ENCODE data around the gene FBXL5. TPM values are rescaled to one million over a fixed set of nuclear protein-coding genes. Genes with fewer than 3 reads are reported as not detected.

FBXL5 gene, protein sequence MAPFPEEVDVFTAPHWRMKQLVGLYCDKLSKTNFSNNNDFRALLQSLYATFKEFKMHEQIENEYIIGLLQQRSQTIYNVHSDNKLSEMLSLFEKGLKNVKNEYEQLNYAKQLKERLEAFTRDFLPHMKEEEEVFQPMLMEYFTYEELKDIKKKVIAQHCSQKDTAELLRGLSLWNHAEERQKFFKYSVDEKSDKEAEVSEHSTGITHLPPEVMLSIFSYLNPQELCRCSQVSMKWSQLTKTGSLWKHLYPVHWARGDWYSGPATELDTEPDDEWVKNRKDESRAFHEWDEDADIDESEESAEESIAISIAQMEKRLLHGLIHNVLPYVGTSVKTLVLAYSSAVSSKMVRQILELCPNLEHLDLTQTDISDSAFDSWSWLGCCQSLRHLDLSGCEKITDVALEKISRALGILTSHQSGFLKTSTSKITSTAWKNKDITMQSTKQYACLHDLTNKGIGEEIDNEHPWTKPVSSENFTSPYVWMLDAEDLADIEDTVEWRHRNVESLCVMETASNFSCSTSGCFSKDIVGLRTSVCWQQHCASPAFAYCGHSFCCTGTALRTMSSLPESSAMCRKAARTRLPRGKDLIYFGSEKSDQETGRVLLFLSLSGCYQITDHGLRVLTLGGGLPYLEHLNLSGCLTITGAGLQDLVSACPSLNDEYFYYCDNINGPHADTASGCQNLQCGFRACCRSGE
- 124 TPM for total RNA-seq
- long read RNA-seq, transcript FBXL5-201 (11 exons, 3,385 nt), result major isoform, 271 of 356 reads
- long read RNA-seq, transcript FBXL5-202 (11 exons, 2,837 nt), result minor isoform, 27 of 356 reads
- long read RNA-seq, partial matches to known transcripts, result 14 of 356 reads
- long read RNA-seq, other reads (novel, unspliced or antisense), result 42 of 356 reads

DNA sequence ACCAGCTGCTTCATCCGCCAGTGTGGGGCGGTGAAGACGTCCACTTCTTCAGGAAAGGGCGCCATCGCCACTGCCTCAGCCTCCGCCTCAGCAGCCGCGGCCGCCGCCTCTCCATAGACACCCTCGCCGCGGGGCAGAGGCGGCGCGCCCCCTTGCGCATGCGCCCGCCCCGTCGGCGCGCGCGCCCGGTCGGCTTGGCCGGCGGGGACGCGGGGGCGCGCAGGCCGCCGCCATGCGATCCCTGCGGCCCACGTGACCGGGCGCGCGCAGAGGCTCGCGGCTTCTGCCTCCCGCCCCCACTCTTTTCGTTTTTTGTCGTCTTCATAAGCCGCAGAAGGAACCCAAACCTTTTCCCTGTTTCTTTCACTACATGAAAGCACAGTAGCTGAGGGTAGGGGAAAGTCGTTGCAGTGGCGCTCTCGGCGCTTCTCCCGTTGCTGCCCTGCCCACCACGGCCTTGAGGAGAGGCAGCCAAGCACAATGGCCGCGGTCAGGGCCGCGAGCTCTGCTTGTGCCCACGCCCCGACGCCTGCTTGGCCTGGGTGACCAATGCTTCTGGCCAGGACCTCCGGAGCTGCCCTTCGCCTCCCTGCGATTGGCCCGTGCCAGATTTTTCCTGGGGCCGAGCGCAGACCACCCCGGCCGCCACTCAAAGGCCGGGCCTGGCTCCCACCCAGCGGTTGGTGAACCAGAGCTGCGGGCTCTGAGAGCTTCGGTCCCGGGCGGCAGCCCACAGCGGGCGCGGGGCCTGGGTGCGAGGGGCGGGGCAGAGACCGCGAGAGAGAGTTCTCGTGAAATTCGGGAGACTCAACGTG is at the start of gene FBXL5:
FBXL5 (minus strand) TSS at position 135 of the 815 bp plus-strand sequence; CDS start at position 65, 70 bp downstream.
- DNase-seq (ENCODE audit: low spot score), result peak; percentile 93

DNA sequence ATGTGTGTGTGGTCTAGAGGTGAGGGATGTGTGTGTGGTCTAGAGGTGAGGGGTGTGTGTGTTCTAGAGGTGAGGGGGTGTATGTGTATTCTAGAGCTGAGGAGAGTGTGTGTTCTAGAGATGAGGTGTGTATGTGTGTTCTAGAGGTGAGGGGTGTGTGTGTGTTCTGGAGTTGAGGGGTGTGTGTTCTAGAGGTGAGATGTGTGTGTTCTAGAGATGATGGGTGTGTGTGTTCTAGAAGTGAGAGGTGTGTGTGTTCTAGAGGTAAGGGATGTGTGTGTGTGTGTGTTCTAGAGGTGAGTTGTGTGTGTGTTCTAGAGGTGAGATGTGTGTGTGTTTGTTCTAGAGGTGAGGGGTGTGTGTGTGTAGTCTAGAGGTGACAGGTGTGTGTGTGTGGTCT is 49.0 kb upstream of the FBXL5 start:
- no peak for DNase-seq (ENCODE audit: low spot score)

DNA sequence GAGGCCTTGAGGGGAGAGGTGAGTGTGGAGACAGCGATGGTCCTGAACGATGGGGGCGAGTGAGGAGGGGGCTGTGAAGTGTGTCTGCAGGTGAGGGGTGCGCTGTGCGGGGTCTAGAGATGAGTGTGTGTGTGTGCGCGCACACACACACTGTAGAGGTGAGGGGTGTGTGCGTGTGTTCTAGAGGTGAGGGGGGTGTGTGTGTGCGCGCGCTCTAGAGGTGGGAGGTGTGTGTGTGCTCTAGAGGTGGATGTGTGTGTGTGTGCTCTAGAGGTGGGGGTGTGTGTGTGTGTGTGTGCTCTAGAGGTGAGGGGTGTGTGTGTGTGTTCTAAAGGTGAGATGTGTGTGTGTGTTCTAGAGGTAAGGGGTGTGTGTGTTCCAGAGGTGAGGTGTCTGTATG is 48.3 kb upstream of the FBXL5 start:
- no peak for DNase-seq (ENCODE audit: low spot score)

DNA sequence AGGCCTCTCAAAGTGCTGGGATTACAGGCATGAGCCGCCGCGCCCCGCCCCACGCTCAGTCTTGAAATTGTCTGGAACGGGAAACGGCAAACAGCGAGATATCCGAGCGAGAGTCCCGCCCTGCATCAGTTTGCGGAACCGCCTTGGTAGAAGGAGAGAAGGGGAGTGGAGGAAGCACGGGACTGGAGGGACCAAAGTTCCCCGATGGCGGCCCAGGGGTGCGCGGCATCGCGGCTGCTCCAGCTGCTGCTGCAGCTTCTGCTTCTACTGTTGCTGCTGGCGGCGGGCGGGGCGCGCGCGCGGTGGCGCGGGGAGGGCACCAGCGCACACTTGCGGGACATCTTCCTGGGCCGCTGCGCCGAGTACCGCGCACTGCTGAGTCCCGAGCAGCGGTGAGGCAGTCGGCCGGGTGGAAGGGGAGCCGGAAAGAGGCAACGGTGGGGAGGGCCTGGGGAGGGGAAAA is 47.8 kb upstream of the FBXL5 start, which contains the start of gene BST1:
BST1 (plus strand) TSS at position 125 of the 463 bp plus-strand sequence; CDS start at position 205, 80 bp downstream.
- peak; percentile 94 for DNase-seq (ENCODE audit: low spot score)

DNA sequence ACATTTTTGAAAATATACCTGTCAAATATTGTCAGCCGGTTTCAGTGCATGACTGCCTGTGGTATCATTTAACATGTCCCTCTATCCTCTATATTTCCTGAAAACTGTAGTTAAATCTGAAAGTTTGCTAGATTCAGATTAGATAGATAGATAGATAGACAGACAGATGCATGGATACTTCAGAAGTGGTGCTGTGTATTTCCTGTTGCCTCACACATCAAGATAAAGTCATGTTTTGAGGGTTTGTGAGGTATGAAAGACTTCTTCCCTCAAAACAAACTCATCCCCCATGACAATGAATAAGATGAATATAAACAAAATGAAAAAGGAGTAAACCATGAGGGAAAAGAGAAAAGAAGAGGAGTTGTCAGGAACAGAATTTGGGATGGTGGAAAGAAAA is 41.7 kb upstream of the FBXL5 start:
- DNase-seq (ENCODE audit: low spot score), result no peak

DNA sequence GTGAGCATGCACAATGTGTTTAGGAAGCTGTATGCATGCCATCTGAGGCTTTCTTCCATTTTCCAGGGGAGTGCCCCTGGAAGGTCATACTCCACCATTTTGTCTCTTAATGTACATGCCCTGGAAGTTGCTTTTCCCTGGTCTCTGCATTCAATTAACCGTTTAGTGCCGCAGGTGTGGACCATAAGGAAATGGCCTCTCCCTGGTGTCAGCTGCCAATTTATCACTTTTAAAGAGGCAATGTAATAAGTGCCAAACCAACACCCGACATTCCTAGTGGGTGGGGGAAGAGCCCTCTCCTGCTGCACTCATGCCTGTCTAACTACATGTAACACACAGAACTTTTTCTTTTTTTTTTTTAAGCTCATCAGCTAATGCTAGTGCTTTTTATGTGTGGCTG is 40.6 kb upstream of the FBXL5 start:
- DNase-seq (ENCODE audit: low spot score), result no peak

DNA sequence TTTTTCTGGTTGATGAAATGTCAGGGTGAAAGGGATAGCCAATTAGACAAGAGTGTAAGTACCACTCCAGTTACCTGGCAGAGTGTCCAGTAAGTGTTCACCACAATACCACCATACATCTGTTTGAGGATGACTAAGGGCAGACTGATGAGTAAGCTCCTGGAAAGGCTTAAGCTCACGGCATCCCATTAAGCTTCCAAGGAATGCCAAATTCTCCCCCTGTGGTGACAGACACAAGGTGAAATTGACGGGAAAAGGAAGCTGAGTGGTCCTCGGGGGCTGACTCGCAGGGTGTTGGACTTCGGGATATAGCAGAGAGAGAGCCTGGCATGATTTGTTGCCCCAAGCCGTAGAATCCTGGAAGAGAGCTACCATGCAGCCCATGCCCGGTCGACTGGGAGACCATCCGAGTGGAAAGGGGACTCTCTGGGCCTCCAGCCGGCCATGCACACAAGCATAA is 40.1 kb upstream of the FBXL5 start:
- no peak for DNase-seq (ENCODE audit: low spot score)

DNA sequence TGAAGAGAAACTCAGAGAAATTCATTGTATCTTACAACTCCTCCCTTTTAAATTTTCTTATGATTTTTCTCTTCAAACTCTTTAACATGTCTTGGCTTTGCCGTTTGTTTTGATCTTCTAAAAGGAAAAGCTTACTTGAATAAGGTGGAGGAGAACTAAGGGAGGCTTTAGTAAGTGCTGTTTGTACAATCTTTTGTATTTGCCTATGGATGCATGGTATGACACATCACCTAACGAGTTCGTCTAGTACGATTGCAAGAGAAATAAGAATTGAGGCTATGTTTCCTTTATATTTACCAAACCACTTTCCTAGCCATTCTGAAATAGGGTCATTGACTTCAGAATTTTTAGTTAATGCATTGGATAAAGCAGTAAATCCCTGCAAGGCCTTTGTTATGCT is 39.3 kb upstream of the FBXL5 start:
- no peak for DNase-seq (ENCODE audit: low spot score)

DNA sequence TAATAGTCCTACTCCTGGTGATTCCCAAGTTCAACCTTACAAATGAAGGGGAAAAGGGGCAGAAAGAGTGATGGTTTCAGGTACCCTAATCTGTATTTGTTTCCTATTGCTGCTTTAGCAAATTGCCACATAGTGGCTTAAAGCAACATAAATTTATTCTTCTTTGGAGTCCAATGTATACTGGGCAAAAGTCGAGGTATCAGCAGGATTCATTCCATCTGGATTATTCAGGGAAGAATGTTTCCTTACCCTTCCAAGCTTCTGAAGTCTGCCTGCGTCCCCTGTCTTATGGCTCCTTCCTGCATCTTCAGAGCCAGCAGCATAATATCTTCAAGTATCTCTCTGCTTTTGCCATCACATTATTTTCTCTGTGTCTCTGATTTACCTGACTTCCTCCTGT is 37.4 kb upstream of the FBXL5 start:
- DNase-seq (ENCODE audit: low spot score), result no peak

DNA sequence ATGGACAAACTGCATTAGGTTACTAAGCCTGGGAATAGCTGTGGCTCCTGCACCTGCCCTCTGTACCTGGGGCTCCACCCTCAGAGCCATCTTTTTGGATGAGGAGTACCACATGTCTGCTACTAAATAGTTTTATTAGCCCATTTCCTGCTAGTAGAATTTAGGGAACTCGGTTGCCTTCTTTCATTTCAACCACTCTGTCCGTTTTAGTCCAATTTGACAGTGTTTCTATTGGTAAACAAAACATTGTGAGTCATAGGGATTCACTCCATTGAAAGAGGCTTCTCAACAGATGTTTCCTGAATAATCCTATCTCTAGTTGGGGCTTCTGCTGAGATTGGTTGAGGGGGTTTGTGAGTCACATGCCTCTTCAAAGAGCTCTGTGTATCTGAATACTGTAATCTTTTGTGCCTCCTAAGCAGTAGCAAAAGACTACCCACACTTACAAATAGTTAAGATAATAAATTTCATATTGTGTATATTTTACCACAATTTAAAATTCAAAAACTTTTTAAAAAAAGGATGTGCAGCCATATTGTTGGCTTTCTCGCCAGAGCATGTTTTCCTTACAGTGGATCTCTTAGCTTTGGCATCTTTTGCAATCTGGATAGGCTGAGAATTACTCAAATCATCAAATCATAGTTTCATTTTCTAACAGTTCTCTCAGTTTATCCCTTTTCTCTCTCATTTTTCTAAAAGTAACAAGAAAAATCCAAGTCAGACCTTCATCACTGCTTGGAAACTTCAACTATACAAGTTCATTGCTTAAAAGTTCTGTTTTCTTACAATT is 36.4 kb upstream of the FBXL5 start:
- DNase-seq (ENCODE audit: low spot score), result no peak

DNA sequence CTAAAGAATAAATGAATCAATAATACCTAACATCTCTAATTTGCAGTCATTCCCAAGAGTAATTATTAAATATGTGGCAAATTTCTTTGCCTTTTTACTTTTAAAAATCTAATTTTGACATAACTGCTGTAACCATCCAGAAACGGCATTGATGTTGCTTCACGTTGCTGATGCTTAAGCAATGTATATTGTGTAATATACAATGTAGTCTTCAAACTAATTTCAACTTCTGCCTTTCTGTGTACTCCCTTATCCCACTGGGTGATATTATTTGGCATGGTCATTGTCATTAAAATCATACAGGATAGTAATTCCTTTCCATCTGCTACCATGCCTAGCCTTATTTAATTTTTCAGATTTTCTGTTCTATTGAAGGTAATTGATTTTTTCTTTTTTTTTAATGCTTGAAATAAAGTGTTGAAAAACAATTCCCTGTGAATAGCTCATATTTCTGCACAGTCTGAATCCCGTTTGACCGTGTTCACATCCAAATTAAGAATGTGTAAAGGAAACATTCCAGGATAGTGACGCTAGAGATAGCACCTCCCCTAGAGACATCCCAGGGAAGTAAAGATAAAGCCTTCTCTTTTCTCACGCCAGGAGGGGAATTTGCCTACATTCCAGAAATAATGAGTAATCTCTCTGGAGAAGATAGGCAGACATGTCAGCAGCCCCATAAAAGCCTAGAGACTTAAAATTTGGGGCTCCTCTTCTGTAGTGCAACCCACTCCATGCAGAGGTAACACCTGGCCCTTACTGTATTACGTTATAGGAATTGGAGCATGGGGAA is 35.1 kb upstream of the FBXL5 start:
- no peak for DNase-seq (ENCODE audit: low spot score)

DNA sequence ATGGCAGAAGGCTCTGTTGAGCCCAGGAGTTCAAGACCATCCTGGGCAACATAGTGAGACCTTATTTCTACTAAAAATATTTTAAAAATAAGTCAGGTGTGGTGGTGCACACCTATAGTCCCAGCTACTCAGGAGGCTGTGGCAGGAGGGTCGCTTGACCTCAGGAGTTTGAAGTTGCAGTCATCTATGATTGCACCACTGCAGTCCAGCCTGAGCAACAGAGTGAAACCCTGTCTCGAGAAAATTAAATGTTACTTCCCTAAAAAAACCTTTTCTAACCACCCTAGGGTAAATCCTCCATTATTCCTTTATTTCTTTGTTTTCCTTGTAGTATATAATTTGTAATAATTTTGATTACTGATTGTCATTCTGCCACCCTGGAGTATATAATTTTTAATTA is 34.4 kb upstream of the FBXL5 start:
- no peak for DNase-seq (ENCODE audit: low spot score)

DNA sequence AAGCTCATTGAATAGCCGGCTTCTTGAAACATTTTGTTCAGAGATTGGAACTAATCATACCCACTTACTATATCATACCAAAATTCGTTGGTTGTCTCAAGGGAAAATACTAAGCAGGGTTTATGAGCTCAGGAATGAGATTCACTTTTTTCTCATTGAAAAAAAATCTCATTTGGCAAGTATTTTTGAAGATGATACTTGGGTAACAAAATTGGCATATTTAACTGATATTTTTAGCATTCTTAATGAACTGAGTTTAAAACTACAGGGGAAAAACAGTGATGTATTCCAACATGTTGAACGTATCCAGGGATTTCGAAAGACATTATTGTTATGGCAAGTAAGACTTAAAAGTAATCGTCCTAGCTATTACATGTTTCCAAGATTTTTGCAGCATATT is 32.9 kb upstream of the FBXL5 start:
- no peak for DNase-seq (ENCODE audit: low spot score)

DNA sequence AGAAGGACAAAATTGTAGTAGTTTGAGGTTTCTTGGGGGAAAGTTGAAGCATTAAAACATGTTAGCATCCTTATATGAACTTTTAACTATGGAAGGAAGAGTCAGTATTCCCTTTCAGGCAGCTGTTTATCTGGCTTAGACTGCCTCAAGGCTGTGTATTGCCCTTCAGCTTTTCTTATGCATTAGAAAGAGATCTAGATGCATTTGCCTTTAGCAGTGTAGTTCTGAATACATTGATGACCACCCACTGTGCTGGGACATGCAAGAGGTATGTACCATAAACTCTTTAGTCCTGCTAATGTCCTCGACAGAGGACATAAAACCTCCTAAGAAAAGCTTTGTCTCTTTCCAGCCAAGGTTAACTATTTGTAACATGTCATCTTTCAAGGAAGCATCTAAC is 29.3 kb upstream of the FBXL5 start:
- no peak for DNase-seq (ENCODE audit: low spot score)

DNA sequence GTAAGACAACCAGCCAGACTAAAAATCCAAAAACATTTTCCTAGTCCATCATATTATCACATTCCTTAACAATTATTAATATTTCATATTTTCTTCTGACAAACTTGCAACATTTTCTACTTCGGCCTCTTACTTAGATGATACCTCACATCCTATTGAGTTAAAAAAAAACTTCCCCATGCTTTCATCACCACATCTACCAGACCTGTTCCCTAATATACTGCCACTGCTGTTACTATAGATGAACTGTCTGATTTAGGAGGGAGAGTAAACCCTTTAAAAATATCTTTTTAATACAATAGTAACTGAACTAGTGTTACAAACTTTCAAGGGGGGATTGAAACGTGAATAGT is 28.0 kb upstream of the FBXL5 start:
- DNase-seq (ENCODE audit: low spot score), result no peak

DNA sequence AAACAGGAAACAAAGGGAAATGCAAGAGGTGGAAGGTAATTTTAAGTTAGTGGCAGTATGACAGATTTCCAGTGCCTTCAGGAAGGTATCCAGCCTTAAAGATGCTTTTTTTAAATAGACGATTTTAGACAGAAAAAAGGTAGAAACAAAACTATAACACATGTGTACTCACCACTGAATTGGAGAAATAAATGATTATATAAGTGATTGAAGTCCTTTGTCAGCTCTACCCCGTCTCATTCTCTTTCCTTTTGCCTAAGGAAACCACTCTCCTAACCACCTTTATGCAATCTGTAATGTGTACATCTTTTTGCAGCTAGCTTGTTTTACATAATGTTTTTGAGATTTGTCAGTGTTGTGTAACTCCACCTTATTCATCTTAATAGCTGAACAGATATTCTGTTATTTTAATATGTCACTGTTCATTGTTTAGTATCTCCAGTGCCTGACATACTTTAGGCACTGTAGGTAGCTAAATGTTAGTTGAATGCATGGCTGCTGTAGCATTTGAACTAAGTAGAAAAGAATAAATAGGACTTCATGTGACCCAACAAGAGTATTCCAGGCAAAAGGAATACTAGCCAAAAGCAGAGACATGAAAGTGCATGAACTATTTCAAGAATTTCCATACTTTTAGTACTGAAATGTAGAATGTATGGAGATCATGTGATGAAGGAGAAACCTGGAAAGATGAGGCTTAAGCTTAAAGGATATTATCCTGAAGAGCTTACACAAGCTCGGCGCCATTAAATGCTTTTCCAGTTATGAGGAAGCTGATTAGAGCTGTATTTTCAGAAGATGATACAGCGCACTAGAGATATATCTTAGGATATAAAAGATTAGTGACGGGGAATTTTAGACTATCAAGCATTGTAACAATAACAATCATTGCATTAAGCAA is 27.3 kb upstream of the FBXL5 start:
- DNase-seq (ENCODE audit: low spot score), result no peak

DNA sequence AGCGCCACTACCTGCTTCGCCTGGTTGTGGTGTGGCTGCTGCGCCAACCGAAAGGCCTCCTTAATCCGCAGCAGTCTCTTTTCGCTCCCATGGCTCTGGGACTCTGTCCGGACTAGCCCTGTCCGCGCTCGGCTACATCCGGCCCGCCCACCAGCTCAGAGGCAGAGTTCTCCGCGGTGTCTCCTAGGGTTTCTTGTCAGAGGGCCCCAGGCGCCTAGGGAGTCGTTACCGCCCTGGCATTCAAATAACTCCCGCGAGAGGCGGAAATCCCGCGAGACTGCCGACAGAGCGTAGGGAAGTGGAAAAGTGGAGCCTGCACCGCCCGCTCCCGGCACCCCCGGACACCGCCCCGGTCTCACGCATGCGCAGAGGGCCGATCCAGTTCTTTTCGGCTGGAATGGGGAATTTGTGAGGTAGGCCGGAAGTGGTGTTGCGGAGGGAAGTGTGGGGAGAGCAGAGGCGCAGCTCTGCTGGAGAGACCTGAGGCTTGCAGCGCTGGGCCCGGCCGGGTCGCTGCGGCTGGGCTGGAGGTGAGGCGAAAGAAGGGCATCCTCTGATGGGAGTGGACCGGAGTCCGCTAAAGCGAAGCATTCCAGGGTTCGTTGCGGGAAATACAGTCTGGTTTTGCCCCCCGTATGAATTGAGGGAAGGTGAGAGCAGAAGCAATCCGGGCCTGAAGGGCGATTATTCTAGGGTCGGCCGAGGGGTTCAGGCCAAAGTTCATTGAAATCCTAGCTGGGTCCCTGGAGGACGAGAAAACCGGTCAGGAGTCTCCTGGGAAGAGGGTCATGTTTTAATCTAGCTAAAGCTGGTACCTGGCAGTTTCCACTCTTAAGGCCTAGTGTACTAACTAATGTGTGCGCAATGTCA is 26.4 kb upstream of the FBXL5 start, which contains the start of gene FAM200B:
FAM200B (plus strand) TSS at position 456 of the 870 bp plus-strand sequence. CDS start 5,151 bp downstream, outside the sequence.
- DNase-seq (ENCODE audit: low spot score), result peak; percentile 100

DNA sequence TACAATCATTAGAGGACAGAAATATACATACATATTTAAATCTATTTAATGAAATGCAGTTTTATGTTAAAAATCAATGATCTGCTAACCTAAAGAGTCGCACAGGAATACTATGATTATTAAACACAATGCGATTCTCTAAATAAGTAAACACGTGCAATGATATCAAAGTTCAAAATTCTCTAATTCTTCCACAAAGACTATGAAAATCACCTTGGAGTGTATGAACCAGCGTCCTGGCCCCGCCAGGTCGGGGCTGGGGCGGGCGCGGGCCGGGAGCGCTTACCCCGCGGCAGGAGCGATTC is 25.9 kb upstream of the FBXL5 start:
- no peak for DNase-seq (ENCODE audit: low spot score)
